Activated CD8-positive, alpha-beta T cell treated with anti-CD3 and anti-CD28 coated beads for 36 hours (primary cell): ENCODE measurements around the gene ADGRL2. TPM values are rescaled to one million over a fixed set of nuclear protein-coding genes. Genes with fewer than 3 reads are reported as not detected.
"Not testable (repeated sequence)": the region's sequence is repeated elsewhere in the genome, so short reads cannot be mapped to it uniquely, and the experiment has no call there.

Source experiments
- ATAC-seq: fragments of 200-7000 bp; cut with Tn5 transposase; one replicate; pipeline ENCODE4 v1.10.0; 2021; ENCODE audit warnings: mild to moderate bottlenecking, moderate library complexity
- CTCF ChIA-PET: fragments of 350-600 bp; sonication (Branson Sonifier 250); formaldehyde crosslinking; loops from one replicate; lab custom pipeline; 2021; ENCODE audit warnings: antibody characterized with exemption; lab: Charles Lee
- POLR2A ChIA-PET: fragments of 350-600 bp; sonication (Branson Sonifier 250); formaldehyde crosslinking; loops from one replicate; lab custom pipeline; 2021; ENCODE audit warnings: antibody characterized with exemption; lab: Charles Lee
- DNase-seq: peaks from one replicate; pipeline ENCODE4 v3.0.0-alpha.2; 2020
- H3K27ac Mint-ChIP-seq: one replicate; pipeline ENCODE4 v1.8.0; 2021; ENCODE audit warnings: mild to moderate bottlenecking, mixed read lengths
- H3K27me3 Mint-ChIP-seq: one replicate; pipeline ENCODE4 v1.8.0; 2021; ENCODE audit warnings: mixed read lengths
- H3K36me3 Mint-ChIP-seq: one replicate; pipeline ENCODE4 v1.8.0; 2021; ENCODE audit warnings: low read depth, mixed read lengths
- H3K4me1 Mint-ChIP-seq: one replicate; pipeline ENCODE4 v1.8.0; 2021; ENCODE audit warnings: low read depth, mixed read lengths
- H3K4me3 Mint-ChIP-seq: one replicate; pipeline ENCODE4 v1.8.0; 2021; ENCODE audit warnings: mild to moderate bottlenecking, moderate library complexity, mixed read lengths
- H3K9me3 Mint-ChIP-seq: one replicate; pipeline ENCODE4 v1.8.0; 2021; ENCODE audit warnings: mixed read lengths
- CTCF ChIP-seq: fragments of 200-600 bp; IDR thresholded peaks from one replicate; pipeline ENCODE4 v1.8.0; 2022; ENCODE audit warnings: antibody characterized with exemption, mild to moderate bottlenecking
- intact Hi-C: fragments of 100-400 bp; cut with micrococcal nuclease; formaldehyde crosslinking; loops from one replicate; pipeline ENCODE4 v1.10.0; 2022
- total RNA-seq, 2 experiments: library from RNA; stranded (reverse); gene quantifications; one replicate each; pipeline ENCODE4 v1.2.3, GENCODE V29; 2021

Gene ADGRL2
- total RNA-seq, 2 experiments from 2014 or later: not detected

- Mint-ChIP-seq H3K27me3 (no peaks in the 10 kb centered on the region), H3K9me3 (peaks cover 9% of the 10 kb centered on the region), H3K27ac (no peak overlapping the region), H3K4me3 (no peak overlapping the region), H3K4me1 (no peaks in the 10 kb centered on the region), H3K36me3 (no peaks in the 10 kb centered on the region)
- ChIA-PET CTCF (no interaction called here), POLR2A (no interaction called here)
- intact Hi-C loops: no loop called here
- DNase-seq: no peak
- no peak for TF ChIP-seq CTCF
- no peak for ATAC-seq
Measured at GRCh38 chr1:81876901-81877733, 76.4 kb downstream of the ADGRL2 start.

- H3K4me3 Mint-ChIP-seq: no peak overlapping the region
- CTCF ChIA-PET: no interaction called here
- no peak for TF ChIP-seq CTCF
- H3K36me3 Mint-ChIP-seq: no peaks in the 10 kb centered on the region
- intact Hi-C loops: no loop called here
- ATAC-seq: no peak
- no peaks in the 10 kb centered on the region for H3K27me3 Mint-ChIP-seq
- no peak overlapping the region for H3K27ac Mint-ChIP-seq
- DNase-seq: no peak
- POLR2A ChIA-PET: no interaction called here
- peaks cover 7% of the 10 kb centered on the region for H3K9me3 Mint-ChIP-seq
- no peaks in the 10 kb centered on the region for H3K4me1 Mint-ChIP-seq
Measured at GRCh38 chr1:81877940-81878339, 77.2 kb downstream of the ADGRL2 start.

- ChIA-PET POLR2A (no interaction called here), CTCF (no interaction called here)
- H3K36me3 Mint-ChIP-seq: no peaks in the 10 kb centered on the region
- no peak for TF ChIP-seq CTCF
- H3K4me3 Mint-ChIP-seq: no peak overlapping the region
- H3K9me3 Mint-ChIP-seq: peaks cover 6% of the 10 kb centered on the region
- H3K4me1 Mint-ChIP-seq: no peaks in the 10 kb centered on the region
- ATAC-seq: no peak
- H3K27me3 Mint-ChIP-seq: no peaks in the 10 kb centered on the region
- DNase-seq: no peak
- no peak overlapping the region for H3K27ac Mint-ChIP-seq
- intact Hi-C loops: no loop called here
Measured at GRCh38 chr1:81878538-81878937, 77.8 kb downstream of the ADGRL2 start.

- ChIA-PET POLR2A (no interaction called here), CTCF (no interaction called here)
- ATAC-seq: no peak
- no peak for TF ChIP-seq CTCF
- Mint-ChIP-seq H3K36me3 (no peaks in the 10 kb centered on the region), H3K27ac (no peak overlapping the region), H3K4me1 (no peaks in the 10 kb centered on the region), H3K9me3 (peaks cover 6% of the 10 kb centered on the region), H3K27me3 (no peaks in the 10 kb centered on the region), H3K4me3 (no peak overlapping the region)
- intact Hi-C loops: no loop called here
- no peak for DNase-seq
Measured at GRCh38 chr1:81880781-81881180, 80.0 kb downstream of the ADGRL2 start.

- intact Hi-C loops: no loop called here
- TF ChIP-seq CTCF: no peak
- ChIA-PET POLR2A (no interaction called here), CTCF (no interaction called here)
- H3K36me3 Mint-ChIP-seq: no peaks in the 10 kb centered on the region
- H3K9me3 Mint-ChIP-seq: peaks cover 6% of the 10 kb centered on the region
- no peaks in the 10 kb centered on the region for H3K4me1 Mint-ChIP-seq
- ATAC-seq (no peak), DNase-seq (no peak)
- H3K4me3 Mint-ChIP-seq: no peak overlapping the region
- H3K27ac Mint-ChIP-seq: no peak overlapping the region
- H3K27me3 Mint-ChIP-seq: no peaks in the 10 kb centered on the region
Measured at GRCh38 chr1:81885291-81885690, 84.6 kb downstream of the ADGRL2 start.

- ATAC-seq, H3K4me3 Mint-ChIP-seq, H3K27ac Mint-ChIP-seq, H3K36me3 Mint-ChIP-seq, CTCF ChIA-PET, DNase-seq, H3K4me1 Mint-ChIP-seq, POLR2A ChIA-PET, H3K9me3 Mint-ChIP-seq, intact Hi-C loops, H3K27me3 Mint-ChIP-seq: not testable (repeated sequence)
Measured at GRCh38 chr1:81886292-81886691, 85.6 kb downstream of the ADGRL2 start.
